Endothelial cell of umbilical vein (primary cell): ENCODE results near the gene PRMT9. TPM values are rescaled to one million over a fixed set of nuclear protein-coding genes. Genes with fewer than 3 reads are reported as not detected.

Experiments
- BruUV-seq: library from RNA; stranded (reverse); fragments of 400-500 nt; replicated peaks from 2 replicates; lab custom pipeline; 2021; lab: Mats Ljungman, UMichigan
- CTCF ChIA-PET: fragments of 300-600, 350-600 bp; sonication (Branson Sonifier 250); formaldehyde crosslinking; loops from one replicate; lab custom pipeline; 2021; ENCODE audit warnings: antibody characterized with exemption, inconsistent platforms; lab: Charles Lee
- POLR2A ChIA-PET: fragments of 300-600, 350-600 bp; sonication (Branson Sonifier 250); formaldehyde crosslinking; loops from one replicate; lab custom pipeline; 2021; ENCODE audit warnings: antibody characterized with exemption, inconsistent platforms; lab: Charles Lee
- DNase-seq: peaks from one replicate; pipeline ENCODE4 v3.0.0-alpha.2; 2011; ENCODE audit warnings: low read depth, low spot score
- FAIRE-seq: peaks from 2 replicates; lab custom pipeline; 2011; peaks lifted over from hg19 to GRCh38; lab: Jason Lieb, UNC
- H2AFZ ChIP-seq: 2 replicates; pipeline ENCODE4 v1.6.0; 2012; ENCODE audit warnings: low read depth, low read length, control low read depth, inconsistent platforms
- H3K27ac ChIP-seq: 2 replicates; pipeline ENCODE4 v1.5.1; 2011; ENCODE audit warnings: low read depth, mild to moderate bottlenecking, control low read depth, low read length, moderate library complexity; ENCODE audit not compliant: insufficient read depth
- H3K27me3 ChIP-seq, 2 experiments: 2 replicates each; pipeline versions ENCODE4 v1.6.0 to v1.6.1; 2011; ENCODE audit warnings: low read length in 2 of 2, mixed read lengths in 1 of 2; ENCODE audit not compliant: control insufficient read depth in 2 of 2, insufficient read depth in 2 of 2
- H3K36me3 ChIP-seq, 2 experiments: 2 replicates in 1 of 2; 3 replicates in 1 of 2; pipeline ENCODE4 v1.5.1; 2011; ENCODE audit warnings: low read length in 2 of 2, mild to moderate bottlenecking in 1 of 2, moderate library complexity in 1 of 2; ENCODE audit not compliant: control insufficient read depth in 2 of 2, insufficient read depth in 2 of 2; ENCODE audit errors: extremely low read depth in 1 of 2
- H3K4me1 ChIP-seq: 3 replicates; pipeline ENCODE4 v1.5.1; 2011; ENCODE audit warnings: mild to moderate bottlenecking, low read length; ENCODE audit not compliant: control insufficient read depth, insufficient read depth; ENCODE audit errors: extremely low read depth
- H3K4me2 ChIP-seq: 2 replicates; pipeline ENCODE4 v1.6.1; 2011; ENCODE audit warnings: low read length, control low read depth, mixed read lengths; ENCODE audit not compliant: insufficient read depth
- H3K4me3 ChIP-seq, 3 experiments: fragments of 200-600 bp in 1 of 3; sonication (generic), shearing (Covaris generic) in 1 of 3; replicated peaks in 1 of 3; 2 replicates each; pipeline ENCODE4 v1.5.1; 2011 to 2016; ENCODE audit warnings: control low read depth in 3 of 3, low read length in 3 of 3, mild to moderate bottlenecking in 2 of 3, inconsistent platforms in 1 of 3, low read depth in 1 of 3, moderate library complexity in 1 of 3; ENCODE audit not compliant: insufficient read depth in 1 of 3
- H3K79me2 ChIP-seq: 2 replicates; pipeline ENCODE4 v1.6.0; 2012; ENCODE audit warnings: low read length, inconsistent platforms; ENCODE audit not compliant: control insufficient read depth, insufficient read depth
- H3K9ac ChIP-seq: replicated peaks from 2 replicates; pipeline ENCODE3; 2011; ENCODE audit warnings: low read length, control low read depth; ENCODE audit not compliant: insufficient read depth; ENCODE audit errors: extremely low read depth
- H3K9me1 ChIP-seq: replicated peaks from 3 replicates; pipeline ENCODE4 v1.6.0; 2011; ENCODE audit warnings: mild to moderate bottlenecking, low read length; ENCODE audit not compliant: control insufficient read depth, insufficient read depth; ENCODE audit errors: extremely low read depth
- H3K9me3 ChIP-seq: replicated peaks from 2 replicates; pipeline ENCODE4 v1.5.1; 2012; ENCODE audit warnings: low read length, inconsistent platforms; ENCODE audit not compliant: control insufficient read depth, insufficient read depth
- H4K20me1 ChIP-seq: replicated peaks from 2 replicates; pipeline ENCODE3; 2011; ENCODE audit warnings: mild to moderate bottlenecking, low read length; ENCODE audit not compliant: control insufficient read depth, insufficient read depth; ENCODE audit errors: extremely low read depth
- EZH2 ChIP-seq: IDR thresholded peaks from 2 replicates; pipeline ENCODE4 v1.6.1; 2012; ENCODE audit warnings: borderline replicate concordance, low read depth, mild to moderate bottlenecking, moderate library complexity, low read length, inconsistent platforms; ENCODE audit not compliant: severe bottlenecking
- FOS ChIP-seq: IDR thresholded peaks from 2 replicates; pipeline ENCODE4 v1.6.1; 2011; ENCODE audit warnings: mild to moderate bottlenecking, low read length, moderate library complexity, borderline replicate concordance; ENCODE audit not compliant: insufficient read depth
- GATA2 ChIP-seq: IDR thresholded peaks from 2 replicates; pipeline ENCODE4 v1.7.0; 2011; ENCODE audit warnings: low read depth, mild to moderate bottlenecking, moderate library complexity, mixed read lengths, low read length; ENCODE audit not compliant: insufficient read length, insufficient read depth
- JUN ChIP-seq: IDR thresholded peaks from 2 replicates; pipeline ENCODE4 v1.6.1; 2011; ENCODE audit warnings: borderline replicate concordance, low read depth; ENCODE audit not compliant: insufficient read length, insufficient read depth
- MAX ChIP-seq: IDR thresholded peaks from 2 replicates; pipeline ENCODE4 v1.6.1; 2011; ENCODE audit not compliant: insufficient read depth, insufficient read length
- MYC ChIP-seq: IDR thresholded peaks from one replicate; pipeline ENCODE4 v1.6.1; 2011; ENCODE audit warnings: mild to moderate bottlenecking, low read depth, low read length
- POLR2A ChIP-seq: IDR thresholded peaks from 2 replicates; pipeline ENCODE4 v1.6.1; 2012; ENCODE audit warnings: low read depth, mild to moderate bottlenecking, control low read depth, low read length
- POLR2AphosphoS5 ChIP-seq: IDR thresholded peaks from 2 replicates; pipeline ENCODE4 v1.6.1; 2012; ENCODE audit warnings: low read depth, mild to moderate bottlenecking, control low read depth, low read length, moderate library complexity; ENCODE audit not compliant: insufficient read depth
- dilution Hi-C: fragments of 300-500 bp; cut with MboI; formaldehyde crosslinking; loops from one replicate; pipeline ENCODE4 v1.15.0; 2019; ENCODE audit warnings: low sequenced_read_pairs; ENCODE audit not compliant: extremely low pct_ligation_motif_present
- intact Hi-C: fragments of 100-400 bp; cut with micrococcal nuclease; formaldehyde crosslinking; loops from one replicate; pipeline ENCODE4 v1.10.0; 2022
- polyA plus RNA-seq, 4 experiments: library from polyadenylated mRNA; depleted of rRNA in 3 of 4; stranded (reverse) in 3 of 4; unstranded in 1 of 4; fragments of >200 nt; gene quantifications; 2 replicates each; pipeline versions ENCODE4 v1.2.1 to v1.2.3, GENCODE V29; 2011 to 2012; ENCODE audit warnings: missing spikeins in 1 of 4
- total RNA-seq: library from RNA; stranded (reverse); gene quantifications from 2 replicates; pipeline ENCODE4 v1.2.3, GENCODE V29; 2021
- TF ChIP-seq, protein P1 (sequence below), 2 donors: IDR thresholded peaks; 1 replicate in 1 of 2; 2 replicates in 1 of 2; pipeline ENCODE4 v1.5.1; 2011; ENCODE audit warnings: low read length in 2 of 2, mild to moderate bottlenecking in 2 of 2, moderate library complexity in 2 of 2, control low read depth in 1 of 2, inconsistent platforms in 1 of 2, low read depth in 1 of 2; ENCODE audit not compliant: insufficient read depth in 1 of 2; ENCODE audit errors: extremely low read depth in 1 of 2

The PRMT9 gene
- total and polyA plus RNA-seq, 2 donors (not counting 3 experiments of a cell fraction or from before 2014, with no cell fraction given), result 3.2 to 9.0 TPM

- FAIRE-seq, result peak; percentile 61
- Histone ChIP-seq H4K20me1 (no peaks in the 10 kb centered on the region), H3K9me1 (no peaks in the 10 kb centered on the region), H2AFZ (peak overlapping the region; percentile 98), H3K4me2 (peak overlapping the region; percentile 88), H3K79me2 (peaks cover 56% of the 10 kb centered on the region), H3K27me3 (no peaks in the 10 kb centered on the region), H3K9ac (peak overlapping the region; percentile 96), H3K36me3 (no peaks in the 10 kb centered on the region), H3K4me3 (peak overlapping the region; percentile 72 to 81 (median 79)), H3K4me1 (peaks cover 42% of the 10 kb centered on the region), H3K9me3 (no peaks in the 10 kb centered on the region), H3K27ac (peak overlapping the region; percentile 83)
- CTCF ChIA-PET, result interaction anchor here (0.8 to 9.9 kb wide), 11 partner anchors 9 to 132 kb away, joined by 3 to 170 read pairs (median 6); partner anchors contain the start of gene TMEM184C
- TF ChIP-seq POLR2A, result no peak
- TF ChIP-seq GATA2, result peak; percentile 21
- POLR2A ChIA-PET, result interaction anchor here (0.9 to 1.7 kb wide), 3 partner anchors 33 to 49 kb away, joined by 3 to 8 read pairs (median 8); partner anchors contain the start of gene PRMT9
- dilution Hi-C loops (no loop called here), intact Hi-C loops (loop anchor here (1.0 to 2.0 kb wide), 4 partner anchors 20 to 134 kb away; no protein-coding TSS in a partner anchor)
- DNase-seq, result peak; percentile 44
- TSS peak; percentile 29 for BruUV-seq
Observed at GRCh38 chr4:147732518-147733235, 48.7 kb upstream of the PRMT9 start.

- peak within 1 kb of the TSS; percentile 96 for H3K9ac ChIP-seq
- FAIRE-seq, result peak; percentile 62
- no peaks in the 10 kb centered on the region for H3K27me3 ChIP-seq
- DNase-seq, result peak; percentile 78
- no peaks in the 10 kb centered on the region for H4K20me1 ChIP-seq
- ChIA-PET POLR2A (interaction anchor here (0.9 to 1.7 kb wide), 3 partner anchors 34 to 48 kb away, joined by 3 to 8 read pairs (median 8); partner anchors contain the start of gene PRMT9), CTCF (interaction anchor here (0.6 to 9.9 kb wide), 16 partner anchors 10 to 133 kb away, joined by 3 to 170 read pairs (median 4); partner anchors contain the start of gene TMEM184C)
- peak within 1 kb of the TSS; percentile 98 for H2AFZ ChIP-seq
- peaks cover 48% of the 10 kb centered on the region for H3K79me2 ChIP-seq
- no peaks in the 10 kb centered on the region for H3K9me1 ChIP-seq
- no peaks in the 10 kb centered on the region for H3K9me3 ChIP-seq
- H3K4me1 ChIP-seq, result peaks cover 42% of the 10 kb centered on the region
- H3K4me3 ChIP-seq, result peak within 1 kb of the TSS; percentile 72 to 81 (median 79)
- intact Hi-C loops, result loop anchor here (1.0 to 2.0 kb wide), 6 partner anchors 18 to 134 kb away; no protein-coding TSS in a partner anchor
- peak within 1 kb of the TSS; percentile 88 for H3K4me2 ChIP-seq
- TF ChIP-seq POLR2A (peak; percentile 86), EZH2 (no peak), MYC (peak; percentile 14), POLR2AphosphoS5 (peak; percentile 91), JUN (no peak), FOS (peak; percentile 66), MAX (no peak), GATA2 (no peak)
- TF ChIP-seq, protein P1, sequence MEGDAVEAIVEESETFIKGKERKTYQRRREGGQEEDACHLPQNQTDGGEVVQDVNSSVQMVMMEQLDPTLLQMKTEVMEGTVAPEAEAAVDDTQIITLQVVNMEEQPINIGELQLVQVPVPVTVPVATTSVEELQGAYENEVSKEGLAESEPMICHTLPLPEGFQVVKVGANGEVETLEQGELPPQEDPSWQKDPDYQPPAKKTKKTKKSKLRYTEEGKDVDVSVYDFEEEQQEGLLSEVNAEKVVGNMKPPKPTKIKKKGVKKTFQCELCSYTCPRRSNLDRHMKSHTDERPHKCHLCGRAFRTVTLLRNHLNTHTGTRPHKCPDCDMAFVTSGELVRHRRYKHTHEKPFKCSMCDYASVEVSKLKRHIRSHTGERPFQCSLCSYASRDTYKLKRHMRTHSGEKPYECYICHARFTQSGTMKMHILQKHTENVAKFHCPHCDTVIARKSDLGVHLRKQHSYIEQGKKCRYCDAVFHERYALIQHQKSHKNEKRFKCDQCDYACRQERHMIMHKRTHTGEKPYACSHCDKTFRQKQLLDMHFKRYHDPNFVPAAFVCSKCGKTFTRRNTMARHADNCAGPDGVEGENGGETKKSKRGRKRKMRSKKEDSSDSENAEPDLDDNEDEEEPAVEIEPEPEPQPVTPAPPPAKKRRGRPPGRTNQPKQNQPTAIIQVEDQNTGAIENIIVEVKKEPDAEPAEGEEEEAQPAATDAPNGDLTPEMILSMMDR (IDR thresholded peaks at IDR 0.05; ENCODE audit: extremely low read depth in 1 of 2, insufficient read depth in 1 of 2, low read depth in 1 of 2, low read length in 2 of 2), result no peak
- TSS peak; percentile 76 for BruUV-seq
- H3K27ac ChIP-seq, result peak within 1 kb of the TSS; percentile 83
- H3K36me3 ChIP-seq, result no peaks in the 10 kb centered on the region
- dilution Hi-C loops, result no loop called here
Observed at GRCh38 chr4:147731580-147732517, 47.9 kb upstream of the PRMT9 start, which contains the start of gene ARHGAP10. TSS of gene ARHGAP10 (plus strand) at chr4:147732088. CDS start at chr4:147732302, 214 bp downstream.
